Stimulated activated CD8-positive, alpha-beta memory T cell treated with anti-CD3 and anti-CD28 coated beads, Interleukin-7, amount 100 ng/mL, for 1 hour (primary cell): Measurements from ENCODE around the gene PRR14.

Experiments used
- DNase-seq, 2 donors: peaks; one replicate each; pipeline ENCODE4 v3.0.0-alpha.2; 2020; ENCODE audit warnings: low read depth in 2 of 2

PRR14 gene

DNA sequence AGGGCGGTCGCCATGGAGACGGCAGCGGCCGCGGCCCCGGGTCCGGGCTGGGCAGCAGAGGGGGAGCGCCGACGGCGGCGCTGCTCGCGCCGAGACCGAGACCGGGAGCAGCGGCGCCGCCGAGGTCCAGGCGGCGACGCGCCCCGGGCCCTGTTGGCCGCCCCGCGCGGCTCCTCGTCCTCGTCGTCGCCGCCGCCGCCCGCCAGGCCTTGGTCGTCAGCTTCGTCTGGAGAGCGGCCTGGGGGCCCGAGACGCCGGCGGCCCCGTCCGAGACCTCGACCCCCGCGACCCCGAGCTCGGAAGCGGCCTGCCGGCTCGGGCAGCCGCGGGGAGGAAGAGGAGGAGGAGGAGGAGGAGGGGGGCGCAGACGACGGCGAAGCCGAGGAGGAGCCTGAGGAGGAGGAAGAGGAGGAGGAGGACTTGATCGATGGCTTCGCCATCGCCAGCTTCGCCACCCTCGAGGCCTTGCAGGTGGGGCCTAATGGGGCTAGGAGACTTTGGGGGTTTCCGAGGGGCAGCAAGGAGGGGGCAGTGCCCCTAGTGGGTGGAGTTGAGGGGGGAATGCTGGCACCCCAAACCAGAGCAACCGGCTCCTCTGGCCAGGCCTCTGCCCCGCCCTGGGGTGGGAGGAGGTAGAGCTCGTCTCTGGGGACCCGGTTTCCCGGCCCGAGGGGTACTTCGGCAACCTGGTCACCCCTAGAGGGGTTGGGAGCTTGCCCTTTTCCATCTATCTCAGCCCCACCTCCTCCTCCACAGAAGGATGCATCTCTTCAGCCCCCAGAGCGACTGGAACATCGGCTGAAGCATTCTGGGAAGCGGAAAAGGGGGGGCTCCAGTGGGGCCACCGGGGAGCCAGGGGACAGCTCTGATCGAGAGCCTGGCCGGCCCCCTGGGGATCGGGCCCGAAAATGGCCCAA, 9.0 kb downstream of the PRR14 start:
- DNase-seq = no peak

DNA sequence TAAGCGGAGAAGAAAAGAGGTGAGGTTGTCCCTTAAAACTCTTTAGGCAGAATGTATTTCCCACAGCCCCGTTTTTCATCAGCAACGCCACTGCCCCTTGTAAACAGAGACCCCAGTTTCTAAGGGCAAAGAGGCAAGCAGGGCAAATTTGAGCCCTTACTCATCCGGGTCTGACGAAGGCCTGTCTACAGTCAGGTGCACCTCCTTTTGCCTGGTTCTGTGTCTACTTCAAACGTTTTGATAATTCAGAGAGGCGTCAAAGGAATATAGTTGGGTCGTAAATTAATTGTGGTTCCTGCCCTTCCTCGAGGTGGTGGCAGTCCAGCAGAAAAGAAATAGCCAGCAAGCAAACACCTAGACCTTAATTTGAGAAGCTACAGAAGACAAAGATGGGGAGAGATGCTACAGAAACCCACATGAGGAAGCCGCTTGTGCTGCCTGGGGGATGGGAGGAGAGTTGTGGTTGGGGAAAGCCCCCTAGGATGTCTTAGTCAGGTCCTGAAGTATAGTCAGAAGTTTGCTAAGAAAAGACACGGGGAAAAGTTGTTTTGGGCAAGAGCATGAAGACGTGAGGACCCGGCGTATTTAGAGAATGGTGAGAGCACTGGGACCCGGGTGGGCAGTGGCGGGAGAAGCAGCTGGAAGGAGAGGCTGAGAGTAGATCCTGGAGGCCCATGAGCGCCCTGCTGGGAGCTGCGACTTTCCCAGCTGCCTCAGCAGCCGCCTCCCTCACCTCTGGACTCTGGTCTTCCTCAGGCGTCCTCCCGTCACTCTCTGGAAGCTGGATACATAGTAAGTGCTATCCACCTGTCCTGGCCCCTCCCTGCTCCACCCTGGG, 9.9 kb downstream of the PRR14 start:
- peak in 1 of 2 donors; percentile 54 for DNase-seq

DNA sequence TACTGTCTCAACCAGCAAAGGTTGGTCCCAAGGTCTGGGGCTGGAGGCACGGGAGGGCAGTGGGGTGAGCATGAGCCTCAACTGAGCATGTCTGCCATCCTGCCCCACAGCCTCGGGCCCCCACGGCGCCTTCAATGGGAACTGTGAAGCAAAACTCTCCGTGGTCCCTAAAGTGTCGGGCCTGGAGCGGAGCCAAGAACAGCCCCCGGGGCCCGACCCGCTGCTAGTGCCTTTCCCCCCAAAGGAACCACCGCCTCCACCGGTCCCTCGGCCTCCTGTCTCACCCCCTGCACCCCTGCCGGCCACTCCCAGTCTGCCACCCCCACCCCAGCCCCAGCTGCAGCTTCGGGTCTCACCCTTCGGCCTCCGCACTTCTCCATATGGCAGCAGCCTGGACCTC, 11.7 kb downstream of the PRR14 start:
- DNase-seq = no peak

DNA sequence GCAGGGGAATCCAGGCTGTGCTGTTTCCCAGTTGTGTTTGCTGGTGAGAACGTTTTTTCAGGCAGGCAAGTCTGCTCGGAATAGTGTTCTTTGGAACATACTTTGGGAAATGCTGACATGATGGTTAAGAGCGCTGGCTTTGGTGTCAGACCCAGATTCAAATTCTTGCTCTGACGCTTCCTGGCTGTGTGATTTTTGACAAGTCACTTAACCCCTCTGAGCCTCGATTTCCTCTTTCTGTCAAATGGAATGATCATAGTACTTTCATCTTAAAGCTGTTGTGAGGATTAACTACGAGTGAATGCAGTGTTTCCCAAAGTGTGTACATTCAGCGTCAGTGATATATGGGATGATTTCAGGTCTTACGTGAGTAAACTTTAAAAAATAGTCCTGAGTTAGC, 12.3 kb downstream of the PRR14 start:
- no peak for DNase-seq

DNA sequence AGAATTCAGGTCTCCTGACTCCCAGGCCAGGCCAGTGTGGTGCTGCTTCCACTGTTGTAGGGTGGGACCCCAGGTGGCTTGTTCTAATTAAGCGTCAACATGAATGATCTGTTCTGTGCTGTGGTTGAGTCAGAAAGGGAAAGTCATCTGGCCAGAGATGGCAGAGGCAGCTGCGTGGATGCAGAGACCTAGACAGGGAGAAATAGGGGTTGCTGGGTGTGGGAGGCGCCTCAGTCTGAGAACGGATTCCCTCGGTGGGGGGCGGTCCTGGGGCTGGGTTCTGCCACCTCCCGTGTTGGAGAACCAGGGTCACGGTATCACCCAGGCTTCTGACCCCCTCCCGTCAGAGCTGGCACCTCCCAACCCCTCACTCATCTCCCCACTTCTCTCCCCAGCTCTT, 13.1 kb downstream of the PRR14 start:
- no peak for DNase-seq

DNA sequence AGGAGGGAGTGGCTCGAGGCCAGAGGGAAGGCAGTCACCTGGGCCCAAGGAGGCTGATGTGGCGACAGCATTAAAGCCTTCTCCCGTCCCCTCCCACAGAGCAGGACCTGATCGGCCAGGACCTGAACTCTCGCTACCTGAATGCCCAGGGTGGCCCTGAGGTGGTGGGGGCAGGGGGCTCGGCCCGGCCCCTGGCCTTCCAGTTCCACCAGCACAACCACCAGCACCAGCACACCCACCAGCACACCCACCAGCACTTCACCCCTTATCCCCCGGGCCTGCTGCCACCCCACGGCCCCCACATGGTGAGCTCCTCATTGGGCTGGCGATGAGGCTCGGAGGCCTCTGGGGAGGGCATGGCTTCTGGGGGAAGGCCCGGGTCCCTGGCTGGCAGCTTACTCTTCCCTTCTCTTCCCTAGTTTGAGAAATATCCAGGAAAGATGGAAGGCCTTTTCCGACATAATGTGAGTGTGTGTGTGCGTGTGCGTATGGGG, 13.9 kb downstream of the PRR14 start:
- no peak for DNase-seq

DNA sequence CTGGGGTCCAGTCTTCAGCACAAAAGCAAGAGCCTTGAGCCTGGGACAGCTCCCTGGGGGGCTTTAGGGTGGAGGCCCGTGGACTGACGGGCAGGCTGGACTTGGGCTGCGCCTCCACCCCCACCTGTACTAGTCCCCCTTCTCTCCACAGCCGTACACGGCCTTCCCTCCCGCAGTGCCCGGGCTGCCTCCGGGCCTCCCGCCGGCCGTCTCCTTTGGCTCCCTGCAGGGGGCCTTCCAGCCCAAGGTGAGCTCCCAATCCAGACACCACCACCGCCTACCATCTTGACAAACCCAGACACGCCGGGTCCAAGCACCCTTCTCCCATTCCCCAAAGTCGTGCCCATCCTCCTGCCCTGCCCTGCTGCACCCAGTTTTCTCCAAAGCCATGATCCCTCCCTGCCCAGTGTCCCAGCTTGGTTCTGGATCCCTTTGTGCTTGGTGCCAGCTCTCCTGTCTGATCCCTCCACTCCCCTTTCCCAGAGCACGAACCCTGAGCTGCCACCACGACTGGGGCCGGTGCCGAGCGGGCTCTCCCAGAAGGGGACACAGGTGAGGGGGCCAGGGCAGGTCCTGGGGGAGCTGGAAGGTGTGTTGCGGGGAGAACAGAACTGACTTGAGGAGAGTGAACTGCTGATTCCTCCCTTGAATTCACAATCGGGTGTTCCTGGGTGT, 14.5 kb downstream of the PRR14 start:
- DNase-seq = no peak

DNA sequence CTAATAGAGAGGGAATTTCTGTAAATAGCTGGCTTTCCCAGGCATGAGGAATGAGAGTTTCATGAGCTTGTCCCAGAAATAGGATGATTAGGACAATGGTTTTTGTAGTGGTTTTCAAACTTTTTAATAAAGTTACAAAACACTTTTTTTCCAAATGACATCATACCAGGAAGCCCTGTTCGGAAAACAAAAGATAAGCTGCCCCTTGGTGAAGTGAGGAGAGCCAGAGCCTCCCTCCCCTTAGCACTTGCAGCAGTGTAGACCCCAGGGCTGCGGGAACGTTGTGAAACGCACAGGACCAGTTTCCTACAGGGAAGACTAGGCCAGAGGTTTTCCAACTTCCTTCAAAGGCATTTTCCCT, 15.1 kb downstream of the PRR14 start:
- DNase-seq = no peak

DNA sequence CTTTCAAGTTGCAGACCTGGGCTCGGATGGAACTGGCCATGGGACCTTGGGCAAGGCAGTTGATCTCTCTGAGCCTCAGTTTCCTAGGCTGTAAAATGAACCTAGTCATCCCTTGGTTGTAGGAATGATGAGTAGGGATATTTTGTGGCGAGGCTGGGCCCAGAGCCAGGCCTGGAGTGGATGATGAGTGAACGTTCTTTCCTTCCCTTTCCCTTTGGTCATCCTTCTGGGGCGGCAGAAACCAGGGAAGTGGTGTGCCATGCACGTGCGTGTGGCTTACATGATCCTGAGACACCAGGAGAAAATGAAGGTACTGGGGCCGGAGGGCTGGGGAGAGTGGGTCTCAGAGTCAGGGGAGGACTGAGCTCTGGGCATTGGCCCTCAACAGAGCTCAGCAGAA, 15.9 kb downstream of the PRR14 start:
- DNase-seq = no peak

DNA sequence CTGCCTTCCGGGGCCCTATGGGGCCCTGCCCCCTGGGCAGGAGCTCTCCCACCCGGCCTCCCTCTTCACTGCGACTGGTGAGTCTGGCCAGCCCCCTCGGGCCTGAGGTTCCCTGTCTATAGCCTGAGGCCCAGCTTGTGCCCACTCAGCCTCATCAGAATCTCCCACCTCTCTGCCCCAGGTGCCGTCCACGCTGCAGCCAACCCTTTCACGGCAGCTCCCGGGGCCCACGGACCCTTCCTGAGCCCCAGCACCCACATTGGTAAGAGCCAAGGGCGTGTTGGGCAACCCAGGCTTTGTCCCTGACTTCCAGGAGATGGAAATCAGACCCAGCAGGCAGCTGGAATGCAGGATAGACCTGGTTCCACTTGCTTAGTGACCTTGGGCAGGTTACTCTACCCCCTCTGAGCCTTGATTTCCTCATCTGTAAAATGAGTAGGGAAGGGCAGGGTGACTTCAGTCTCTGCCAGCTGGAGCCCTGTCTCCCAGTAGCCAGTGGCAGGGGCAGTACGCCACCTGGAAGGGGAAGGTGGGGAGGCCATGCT, 16.7 kb downstream of the PRR14 start:
- DNase-seq = no peak

DNA sequence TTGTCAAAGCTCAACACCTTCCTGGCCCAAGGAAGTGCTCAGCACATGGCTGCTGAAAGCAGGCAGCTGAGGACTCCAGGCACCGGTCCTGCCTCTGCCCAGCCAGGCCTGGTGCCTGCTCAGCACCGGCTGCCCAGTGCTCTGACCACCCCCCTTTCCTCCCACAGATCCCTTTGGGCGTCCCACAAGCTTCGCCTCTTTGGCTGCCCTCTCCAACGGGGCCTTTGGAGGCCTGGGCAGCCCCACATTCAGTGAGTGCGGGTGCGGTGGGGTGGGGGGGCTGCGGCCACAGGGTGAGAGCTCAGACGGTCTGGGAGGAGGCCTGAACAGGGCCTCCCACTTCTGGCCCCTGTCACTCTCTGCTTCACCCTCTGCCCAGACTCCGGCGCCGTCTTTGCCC, 17.6 kb downstream of the PRR14 start:
- no peak for DNase-seq

DNA sequence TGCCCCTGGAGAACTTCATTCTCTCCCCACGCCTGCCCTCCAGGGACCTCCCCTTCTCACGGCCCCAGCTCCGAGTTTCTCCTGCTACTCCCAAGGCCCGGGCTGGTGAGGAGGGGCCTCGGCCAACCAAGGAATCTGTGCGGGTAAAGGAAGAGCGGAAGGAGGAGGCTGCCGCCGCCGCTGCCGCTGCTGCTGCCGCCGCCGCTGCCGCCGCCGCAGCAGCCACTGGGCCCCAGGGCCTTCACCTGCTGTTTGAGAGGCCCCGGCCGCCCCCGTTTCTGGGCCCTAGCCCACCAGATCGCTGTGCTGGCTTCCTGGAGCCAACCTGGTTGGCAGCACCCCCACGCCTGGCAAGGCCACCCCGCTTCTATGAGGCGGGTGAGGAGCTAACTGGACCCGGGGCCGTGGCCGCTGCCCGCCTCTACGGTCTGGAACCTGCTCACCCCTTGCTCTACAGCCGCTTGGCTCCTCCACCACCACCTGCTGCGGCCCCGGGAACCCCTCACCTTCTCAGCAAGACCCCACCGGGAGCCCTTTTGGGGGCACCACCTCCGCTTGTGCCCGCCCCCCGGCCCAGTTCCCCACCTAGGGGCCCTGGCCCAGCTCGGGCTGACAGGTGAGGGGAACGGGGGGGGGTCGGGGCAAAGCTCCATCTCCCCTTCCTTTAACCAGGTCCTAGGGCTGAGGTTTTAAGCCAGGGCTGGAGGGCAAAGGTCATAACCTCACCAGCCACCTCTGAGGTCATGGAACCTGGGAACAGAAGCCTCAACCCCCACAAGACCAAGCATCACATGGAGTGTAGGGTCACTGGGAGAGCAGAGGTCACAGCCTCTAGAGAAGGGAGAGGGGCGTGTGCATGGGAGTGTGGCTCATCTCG, 18.5 kb downstream of the PRR14 start:
- DNase-seq = no peak

DNA sequence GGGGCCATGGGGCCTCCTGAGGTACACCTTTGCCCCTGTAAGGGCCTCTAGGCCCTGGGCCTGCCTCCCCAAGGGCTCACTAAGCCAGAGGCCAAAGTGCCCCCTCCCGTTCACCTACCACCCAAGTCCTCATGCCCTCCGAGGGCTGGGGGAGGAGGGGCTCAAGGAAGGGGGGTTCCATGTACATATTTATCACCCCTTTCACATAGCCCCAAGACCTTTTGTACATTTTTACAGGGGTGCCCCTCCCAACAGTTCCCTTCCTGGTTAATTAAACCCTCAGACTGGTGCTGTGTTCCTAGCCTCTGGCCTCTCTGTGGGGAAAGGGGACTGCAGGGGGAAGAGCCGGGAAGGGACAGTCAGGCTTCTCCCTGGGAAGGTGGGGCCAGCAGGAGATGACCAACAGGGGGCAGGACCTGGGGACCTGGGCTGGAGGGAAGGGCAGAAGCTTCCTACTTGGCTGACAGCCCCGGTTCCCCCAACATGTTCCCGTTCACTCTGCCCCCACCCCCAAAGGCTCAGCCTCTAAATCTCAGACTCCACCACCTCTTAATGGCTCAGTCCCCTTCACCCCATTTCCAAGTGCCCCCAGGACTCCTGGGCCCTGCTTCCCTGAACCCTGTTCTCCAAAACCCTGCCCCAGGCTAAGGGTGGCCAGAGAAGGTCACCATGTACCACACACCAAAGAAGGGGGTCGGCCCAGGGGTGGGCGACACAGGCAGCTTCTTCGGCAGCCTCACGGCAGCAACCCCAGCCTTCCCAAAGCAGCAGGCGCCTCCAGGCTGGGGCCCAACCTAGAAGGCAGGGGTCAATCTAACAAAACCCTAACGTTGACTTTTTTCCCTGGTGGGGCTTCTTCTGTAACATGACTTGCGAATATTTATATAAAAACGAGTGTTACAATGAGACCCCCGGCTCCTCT, 19.4 kb downstream of the PRR14 start:
- DNase-seq = no peak

DNA sequence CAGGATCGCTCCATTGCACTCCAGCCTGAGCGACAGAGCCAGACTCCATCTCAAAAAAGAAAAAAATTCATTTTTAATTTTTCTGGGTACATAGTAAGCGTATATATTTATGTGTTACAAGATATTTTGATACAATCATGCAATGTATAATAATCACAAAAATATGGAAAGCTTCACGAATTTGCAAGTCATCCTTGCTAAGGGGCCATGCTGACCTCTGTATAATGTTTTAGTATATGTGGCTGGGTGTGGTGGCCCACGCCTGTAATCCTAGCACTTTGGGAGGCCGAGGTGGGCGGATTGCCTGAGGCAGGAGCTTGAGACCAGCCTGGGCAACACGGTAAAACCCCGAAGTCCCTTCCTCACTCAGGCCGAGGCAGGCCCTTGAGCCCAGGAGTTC, 24.4 kb downstream of the PRR14 start:
- DNase-seq = no peak

DNA sequence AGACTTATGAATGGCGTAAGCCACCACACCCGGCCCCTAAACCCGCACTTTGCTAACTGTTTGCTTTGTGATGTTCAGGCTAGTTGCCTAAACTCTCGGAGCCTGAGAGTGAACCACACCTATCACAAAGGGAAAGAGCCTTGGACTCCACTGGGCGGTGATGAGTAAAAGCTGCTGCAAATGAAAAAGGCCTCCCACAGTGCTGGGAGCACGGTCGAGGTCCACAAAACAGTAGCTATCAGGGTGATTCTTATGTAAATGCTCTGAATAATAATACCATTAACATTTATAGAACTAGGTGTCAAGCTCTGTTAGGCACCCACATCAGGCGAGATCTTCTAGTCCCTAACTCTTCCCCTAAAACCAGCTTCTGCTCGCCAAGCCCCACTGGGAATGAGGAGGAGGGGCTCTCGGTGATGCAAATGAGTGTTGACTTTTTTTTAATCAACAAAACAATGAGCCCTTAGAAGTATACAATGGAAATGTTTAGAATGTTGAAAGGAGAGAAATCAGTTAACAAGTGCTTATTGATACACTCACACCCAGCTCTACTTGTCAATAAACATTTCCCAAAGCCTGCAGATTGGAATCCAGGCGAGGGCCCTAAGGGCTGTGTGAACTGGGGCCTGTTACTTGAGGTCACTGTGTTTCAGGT, 27.3 kb downstream of the PRR14 start:
- no peak for DNase-seq

DNA sequence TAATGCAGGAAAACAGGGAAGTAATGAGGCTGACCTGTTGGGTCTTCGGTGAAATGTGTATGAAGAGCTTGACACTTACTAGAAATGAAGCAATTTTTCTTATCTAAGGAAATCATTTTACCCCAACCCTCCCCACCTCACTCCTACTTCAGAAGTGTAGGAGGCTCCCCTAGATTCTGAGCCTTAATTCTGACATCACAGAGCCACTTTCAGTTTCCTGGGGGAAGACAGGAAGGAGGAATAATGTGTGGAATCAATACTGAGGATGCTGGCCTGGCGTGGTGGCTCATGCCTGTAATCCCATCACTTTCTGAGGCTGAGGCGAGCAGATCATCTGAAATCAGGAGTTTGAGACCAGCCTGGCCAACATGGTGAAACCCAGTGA, 27.8 kb downstream of the PRR14 start:
- DNase-seq = no peak

DNA sequence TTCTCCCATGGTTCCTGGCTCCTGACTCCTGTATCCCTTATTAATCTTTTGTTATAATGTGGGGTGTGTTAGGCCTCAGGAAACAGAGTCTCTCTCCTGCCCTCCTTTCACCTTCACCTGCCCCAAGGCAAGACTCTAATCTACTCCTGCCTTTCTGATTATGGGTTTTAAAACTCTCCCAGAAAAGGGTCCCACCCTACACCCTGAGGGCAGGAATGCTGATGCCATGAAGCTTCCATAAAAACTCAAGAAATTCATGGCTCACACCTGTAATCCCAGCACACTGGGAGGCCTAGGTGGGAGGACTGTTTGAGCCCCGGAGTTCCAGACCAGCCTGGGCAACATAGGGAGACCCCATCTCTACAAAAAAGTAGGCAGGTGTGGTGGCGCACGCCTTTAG, 29.6 kb downstream of the PRR14 start:
- DNase-seq = no peak

DNA sequence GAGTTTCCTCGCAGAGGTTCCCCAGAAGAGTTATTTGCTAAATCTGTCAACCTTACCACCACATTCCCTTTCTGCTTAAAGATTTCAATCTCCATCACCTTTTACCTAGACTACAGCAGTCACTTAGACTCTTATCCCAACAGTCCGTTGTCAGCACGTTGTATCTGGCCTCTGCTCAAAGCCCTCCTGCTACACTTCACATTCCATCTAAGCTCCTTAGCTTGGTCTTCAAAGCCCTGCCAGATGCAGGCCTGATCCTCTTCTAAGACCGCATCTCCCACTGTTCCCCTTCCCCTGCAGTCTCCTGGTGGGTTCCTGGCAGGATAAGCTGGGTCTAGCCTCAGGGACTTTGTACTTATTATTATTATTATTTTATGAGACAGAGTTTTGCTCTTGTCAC, 37.9 kb downstream of the PRR14 start:
- no peak for DNase-seq

DNA sequence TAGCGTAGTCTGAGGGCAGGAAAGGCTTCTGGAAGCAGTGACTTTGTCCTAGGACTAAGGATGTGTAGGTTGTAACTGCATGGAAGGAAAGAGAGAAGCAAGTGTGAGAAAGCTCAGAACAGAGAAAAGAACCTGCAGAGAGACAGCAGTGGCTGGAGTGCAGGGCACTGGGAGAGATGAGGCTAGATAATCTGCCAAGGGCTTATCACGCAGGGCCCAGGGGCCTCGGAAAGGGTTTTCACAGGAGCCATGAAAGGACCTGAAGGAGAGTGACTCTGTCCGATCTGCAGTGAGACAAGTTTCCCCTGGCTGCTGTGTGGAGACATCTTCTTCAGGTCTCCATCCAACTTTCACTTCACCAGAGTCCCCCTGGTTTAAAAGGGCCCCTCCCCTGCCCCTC, 41.1 kb downstream of the PRR14 start:
- DNase-seq = no peak
